ENCODE results near the gene SH3BGRL2.

SH3BGRL2 gene

DNA sequence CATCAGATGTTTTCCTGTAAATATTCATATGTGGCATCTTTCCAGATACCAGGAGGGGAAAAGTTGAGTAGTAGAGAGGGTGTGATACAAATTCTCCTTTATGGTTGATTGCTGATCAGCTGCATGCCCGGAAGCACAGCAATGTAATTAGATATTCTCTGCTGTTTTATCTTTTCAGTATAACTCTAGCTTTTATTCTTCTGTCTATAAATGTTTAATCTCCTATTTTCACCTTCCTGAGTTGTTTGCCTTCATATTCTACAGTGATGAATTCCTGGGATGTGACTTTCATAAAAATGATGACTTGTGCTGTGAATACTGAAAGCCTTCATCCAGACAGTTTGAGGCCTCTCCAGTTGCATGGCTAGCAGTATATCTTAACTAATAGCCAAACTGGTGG, 53.7 kb downstream of the SH3BGRL2 start:
- TF ChIP-seq ZNF274 (IDR thresholded peaks at IDR 0.05; ENCODE audit: low read depth, low read length): no peak
- H3K4me3 ChIP-seq (ENCODE audit: low read length): no peak overlapping the region

DNA sequence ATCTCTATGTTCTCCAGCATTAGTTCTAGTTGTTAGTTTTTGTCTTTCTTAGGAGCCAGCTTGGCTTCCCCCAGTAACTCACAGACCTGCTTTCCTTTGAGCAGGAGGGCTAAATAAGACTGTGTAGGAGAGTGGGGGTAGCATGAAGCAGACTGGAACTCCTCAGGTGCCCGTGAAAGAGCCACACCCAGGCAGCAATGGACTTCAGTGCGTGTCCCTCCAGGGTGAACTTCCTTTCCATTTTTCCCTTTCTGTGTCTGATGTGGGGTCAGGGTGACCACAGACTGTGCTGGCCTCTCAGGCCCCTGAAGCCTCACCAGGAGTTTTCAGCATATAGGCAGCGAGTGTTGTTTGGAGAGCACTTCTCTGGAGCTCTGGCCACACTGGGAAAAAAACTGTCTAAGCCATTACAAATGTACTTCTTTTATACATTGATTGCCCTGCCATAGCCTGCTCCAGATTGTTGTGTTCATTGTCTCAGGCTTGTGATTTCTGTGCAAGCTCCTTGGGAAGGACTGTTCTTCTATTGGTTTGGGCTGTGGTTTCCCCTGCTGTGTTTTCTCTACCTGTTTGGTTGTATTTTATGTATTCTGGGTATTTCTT, 55.7 kb downstream of the SH3BGRL2 start:
- TF ChIP-seq ZNF274 (IDR thresholded peaks at IDR 0.05; ENCODE audit: low read depth, low read length): no peak
- H3K4me3 ChIP-seq (ENCODE audit: low read length): no peak overlapping the region

DNA sequence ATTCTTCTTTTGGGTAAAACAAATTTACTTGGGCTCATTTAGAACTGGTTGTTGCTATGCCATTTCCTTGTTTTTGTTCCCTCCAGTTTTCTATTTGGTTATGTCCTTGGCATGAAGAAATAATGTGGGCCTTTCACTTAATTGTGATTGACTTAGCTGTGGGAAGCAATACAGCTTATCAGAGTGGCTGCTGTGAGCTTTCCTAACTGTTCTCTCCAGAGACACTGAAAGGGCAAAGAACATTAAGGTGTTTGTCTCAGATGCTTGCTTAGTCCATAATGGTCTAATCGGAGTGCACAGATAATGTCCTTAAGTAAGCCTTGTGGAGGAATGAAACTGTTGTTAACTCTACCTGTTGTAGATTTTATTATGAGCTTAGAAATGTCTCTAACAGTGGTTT, 56.6 kb downstream of the SH3BGRL2 start:
- H3K4me3 ChIP-seq (ENCODE audit: low read length): no peak overlapping the region
- TF ChIP-seq ZNF274 (IDR thresholded peaks at IDR 0.05; ENCODE audit: low read depth, low read length): no peak

DNA sequence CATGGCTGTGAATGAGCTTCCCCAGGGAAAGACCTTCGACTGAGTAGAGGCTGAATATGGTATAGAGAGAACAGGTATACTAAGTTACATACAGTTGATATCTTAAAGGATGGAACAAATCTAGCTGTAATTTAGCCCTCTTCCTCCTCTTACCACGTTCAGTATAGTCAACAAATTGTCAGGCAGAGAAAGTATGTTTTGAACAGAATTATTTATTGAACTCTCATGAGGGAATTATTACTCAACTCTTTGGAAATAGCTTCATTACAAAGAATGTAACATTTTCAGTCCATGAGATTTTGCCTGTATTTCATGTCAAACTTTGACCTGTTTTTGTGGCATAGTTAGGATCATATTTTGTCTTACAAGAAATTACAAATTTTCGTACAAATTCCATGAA, 63.0 kb downstream of the SH3BGRL2 start:
- H3K4me3 ChIP-seq (ENCODE audit: low read length): no peak overlapping the region
- no peak for TF ChIP-seq ZNF274 (IDR thresholded peaks at IDR 0.05; ENCODE audit: low read depth, low read length)

DNA sequence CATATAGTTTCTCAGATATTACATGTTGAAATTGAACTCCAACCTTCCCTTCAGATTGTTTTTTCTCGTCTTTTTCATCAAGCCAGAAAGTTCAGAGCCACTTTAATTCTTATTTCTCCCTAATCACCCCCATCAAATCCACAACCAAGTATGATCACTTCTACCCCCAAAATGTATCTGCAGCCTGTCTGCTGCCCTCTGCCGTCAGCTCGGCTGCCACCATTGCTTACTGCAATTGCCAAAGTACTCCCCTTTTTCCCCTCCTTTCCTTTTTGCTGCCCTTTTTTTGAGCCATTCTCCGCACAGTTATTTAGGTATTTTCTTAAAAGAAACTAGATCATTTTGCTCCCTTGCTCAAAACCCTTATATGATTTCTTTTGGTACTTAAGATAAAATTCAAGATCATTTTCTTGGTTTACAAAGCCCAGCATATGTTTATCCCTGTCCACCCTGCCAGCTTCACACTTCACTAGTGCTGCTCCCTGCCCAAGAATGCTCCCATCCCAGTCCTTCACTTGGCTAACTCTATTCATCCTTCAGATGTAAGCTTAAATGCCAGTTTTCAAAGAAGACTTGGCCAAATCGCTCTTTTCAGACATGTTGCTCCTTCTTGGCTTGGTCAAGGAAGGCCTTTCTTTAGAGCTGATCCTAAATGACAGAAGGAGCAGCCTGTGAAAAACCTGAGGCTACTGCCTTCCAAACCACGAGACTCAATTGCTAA, 63.7 kb downstream of the SH3BGRL2 start:
- H3K4me3 ChIP-seq (ENCODE audit: low read length): no peak overlapping the region
- TF ChIP-seq ZNF274 (IDR thresholded peaks at IDR 0.05; ENCODE audit: low read depth, low read length): no peak

DNA sequence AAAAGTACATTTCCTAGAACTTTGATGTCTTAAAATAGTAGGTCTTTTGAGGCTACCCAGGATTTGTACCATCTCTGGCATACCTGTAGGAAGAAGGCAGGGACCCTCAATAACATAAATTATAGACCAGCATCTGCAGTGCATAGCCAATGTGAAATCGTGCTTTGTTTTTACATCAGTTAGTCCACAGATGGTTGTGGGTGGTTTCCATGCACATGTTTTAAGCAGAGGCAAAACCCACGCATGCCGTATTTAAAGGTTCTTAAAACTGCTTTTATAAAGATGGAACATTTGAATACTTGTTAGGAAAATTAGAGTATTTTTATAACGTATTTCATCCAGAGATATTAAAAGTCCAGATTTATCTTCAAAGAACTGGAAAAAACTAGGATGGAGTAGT, 66.3 kb downstream of the SH3BGRL2 start:
- no peak overlapping the region for H3K4me3 ChIP-seq (ENCODE audit: low read length)
- no peak for TF ChIP-seq ZNF274 (IDR thresholded peaks at IDR 0.05; ENCODE audit: low read depth, low read length)

DNA sequence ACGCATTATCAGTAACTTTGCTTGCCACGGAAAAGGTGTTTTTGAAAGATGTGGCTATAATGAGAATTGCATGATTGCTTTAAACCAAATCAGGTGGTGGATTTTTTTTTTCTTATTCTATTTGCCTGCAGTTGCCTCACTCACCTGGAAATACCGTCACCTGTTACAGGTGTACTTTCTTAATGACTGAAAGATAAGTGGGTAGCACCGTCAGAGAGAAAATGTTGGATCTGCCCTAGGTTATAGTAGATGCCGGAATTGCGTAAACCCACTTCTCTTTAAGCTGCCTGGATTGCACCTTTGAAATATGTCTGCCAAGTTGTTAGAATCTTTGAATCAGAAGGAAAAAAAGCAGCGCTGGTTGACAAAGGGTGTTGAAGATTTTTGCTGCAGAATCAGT, 68.5 kb downstream of the SH3BGRL2 start:
- TF ChIP-seq ZNF274 (IDR thresholded peaks at IDR 0.05; ENCODE audit: low read depth, low read length): no peak
- H3K4me3 ChIP-seq (ENCODE audit: low read length): no peak overlapping the region

DNA sequence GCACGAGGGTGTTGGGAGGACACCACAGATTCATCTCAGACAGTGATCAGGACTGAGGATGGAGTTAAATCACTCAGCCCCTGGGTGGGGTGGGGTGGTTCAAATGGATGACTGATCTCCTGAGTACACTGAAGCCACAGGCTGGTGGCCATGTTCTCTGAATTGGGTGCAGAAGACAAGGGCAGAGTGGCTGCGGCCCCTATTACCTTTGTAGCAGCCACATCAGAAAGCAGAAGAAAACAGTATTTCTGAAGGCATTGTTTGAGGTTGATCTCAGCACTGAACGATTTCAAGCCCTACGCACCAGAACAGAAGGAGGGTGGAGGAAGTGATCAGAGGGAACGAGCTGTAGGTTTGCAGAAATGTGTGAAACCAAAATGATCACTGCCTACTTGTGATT, 71.6 kb downstream of the SH3BGRL2 start:
- no peak overlapping the region for H3K4me3 ChIP-seq (ENCODE audit: low read length)
- no peak for TF ChIP-seq ZNF274 (IDR thresholded peaks at IDR 0.05; ENCODE audit: low read depth, low read length)

DNA sequence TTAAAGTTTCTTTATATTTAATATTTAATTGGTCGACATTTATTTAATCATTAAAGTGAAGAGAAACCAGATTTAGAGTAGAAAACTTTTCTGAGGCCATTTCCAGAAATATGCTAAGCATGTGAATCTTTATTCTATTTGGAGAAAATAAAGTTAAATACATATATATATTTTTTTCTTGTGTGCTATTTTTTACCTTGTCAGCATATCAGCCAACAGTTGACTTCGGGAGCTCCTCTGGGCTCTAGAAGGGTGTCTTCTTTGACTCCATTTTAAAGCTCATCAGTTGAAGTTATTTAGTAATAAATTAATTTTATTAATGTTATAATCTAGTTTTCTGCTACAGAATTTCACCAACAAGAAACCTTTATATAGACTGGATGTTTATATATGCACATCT, 73.1 kb downstream of the SH3BGRL2 start:
- no peak for TF ChIP-seq ZNF274 (IDR thresholded peaks at IDR 0.05; ENCODE audit: low read depth, low read length)
- H3K4me3 ChIP-seq (ENCODE audit: low read length): no peak overlapping the region

DNA sequence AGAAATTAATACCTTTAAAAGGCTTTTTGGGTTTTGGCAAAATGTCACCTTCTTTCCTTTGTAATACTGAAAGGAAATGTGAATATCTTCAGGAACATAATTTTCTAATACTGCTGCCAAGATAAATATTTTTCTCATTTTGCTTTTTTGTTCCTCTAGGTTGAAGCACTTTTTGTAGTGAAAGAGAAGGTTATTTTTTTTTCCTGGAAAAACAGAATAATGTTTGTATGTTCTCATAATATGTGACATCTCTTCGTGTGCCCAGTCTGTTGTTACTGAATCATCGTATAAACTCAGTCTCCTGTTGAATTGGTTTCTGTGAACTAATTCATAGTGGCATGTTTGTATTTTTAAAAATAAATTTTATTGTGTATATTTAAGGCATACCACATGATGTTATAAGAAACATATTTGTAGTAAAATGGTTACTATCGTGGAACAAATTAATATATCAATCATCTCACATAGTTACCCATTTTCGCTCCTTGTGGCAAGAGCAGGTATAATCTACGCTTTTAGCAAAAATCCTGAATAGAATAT, 74.4 kb downstream of the SH3BGRL2 start:
- no peak for TF ChIP-seq ZNF274 (IDR thresholded peaks at IDR 0.05; ENCODE audit: low read depth, low read length)
- no peak overlapping the region for H3K4me3 ChIP-seq (ENCODE audit: low read length)

DNA sequence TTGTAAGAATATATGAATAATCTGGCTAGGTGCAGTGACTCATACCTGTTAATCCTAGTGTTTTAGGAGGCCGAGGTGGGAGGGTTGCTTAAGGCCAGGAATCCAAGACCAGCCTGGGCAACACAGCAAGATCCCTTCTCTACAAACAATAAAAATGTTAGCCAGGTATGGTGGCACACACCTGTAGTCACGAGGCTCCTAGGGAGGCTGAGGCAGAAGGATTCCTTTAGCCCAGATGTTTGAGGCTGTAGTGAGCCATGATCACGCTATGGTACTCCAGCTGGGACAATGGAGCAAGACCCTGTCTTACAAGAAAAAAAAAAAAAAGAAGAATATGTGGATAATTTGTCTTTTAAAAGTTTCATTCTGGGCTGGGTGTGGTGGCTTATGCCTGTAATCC, 75.4 kb downstream of the SH3BGRL2 start:
- no peak for TF ChIP-seq ZNF274 (IDR thresholded peaks at IDR 0.05; ENCODE audit: low read depth, low read length)
- H3K4me3 ChIP-seq (ENCODE audit: low read length): no peak overlapping the region

DNA sequence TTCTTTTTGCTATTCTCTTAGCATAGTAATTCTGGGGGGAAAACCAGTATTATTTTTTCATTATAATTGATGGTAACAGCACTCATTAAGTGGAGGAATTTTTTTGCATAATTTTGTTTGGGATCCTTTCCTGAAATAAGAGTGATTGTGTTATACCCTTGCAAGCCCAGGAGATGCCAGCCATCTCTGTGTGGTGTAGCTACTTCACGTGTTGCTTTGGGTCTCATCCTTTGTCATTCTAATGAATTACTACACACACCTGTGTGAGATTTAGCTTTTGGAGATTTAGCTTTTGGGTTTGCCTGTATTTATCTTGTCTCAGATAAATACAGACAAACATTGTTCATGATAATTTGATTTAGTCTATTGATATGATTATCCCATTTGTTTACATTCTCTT, 76.5 kb downstream of the SH3BGRL2 start:
- H3K4me3 ChIP-seq (ENCODE audit: low read length): no peak overlapping the region
- TF ChIP-seq ZNF274 (IDR thresholded peaks at IDR 0.05; ENCODE audit: low read depth, low read length): no peak

DNA sequence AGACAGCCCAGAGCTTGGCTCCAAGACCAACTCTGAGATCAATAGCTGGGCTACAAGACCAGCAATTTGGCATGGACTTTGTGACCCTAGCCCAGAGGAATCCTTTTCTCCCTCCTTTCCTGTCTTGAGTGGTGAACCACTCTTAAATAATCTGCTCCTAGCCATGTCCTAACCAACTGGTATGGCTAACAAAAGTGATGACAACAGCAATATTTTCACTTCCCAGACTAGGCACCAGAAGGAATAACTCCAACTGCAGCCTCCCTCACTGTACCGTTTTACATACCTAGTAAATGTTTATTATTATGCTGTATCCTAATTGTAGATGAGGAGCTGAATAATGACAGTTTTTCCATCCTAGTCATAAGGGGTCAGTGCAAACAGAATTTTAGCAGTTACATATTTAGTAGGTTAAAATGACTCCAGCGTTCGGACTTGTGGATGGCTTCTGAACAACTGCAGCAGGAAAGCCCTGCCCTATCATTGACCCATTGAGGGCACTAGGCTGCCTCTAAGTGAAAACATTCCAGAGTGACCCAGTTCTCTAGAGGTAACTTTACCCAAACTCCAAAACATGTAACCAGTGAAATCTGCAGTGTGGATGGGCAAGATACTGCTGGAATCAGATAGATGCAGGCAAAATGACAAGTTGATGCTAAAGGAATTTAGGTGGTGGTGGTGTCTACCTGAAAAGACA, 77.1 kb downstream of the SH3BGRL2 start:
- no peak for TF ChIP-seq ZNF274 (IDR thresholded peaks at IDR 0.05; ENCODE audit: low read depth, low read length)
- H3K4me3 ChIP-seq (ENCODE audit: low read length): no peak overlapping the region

DNA sequence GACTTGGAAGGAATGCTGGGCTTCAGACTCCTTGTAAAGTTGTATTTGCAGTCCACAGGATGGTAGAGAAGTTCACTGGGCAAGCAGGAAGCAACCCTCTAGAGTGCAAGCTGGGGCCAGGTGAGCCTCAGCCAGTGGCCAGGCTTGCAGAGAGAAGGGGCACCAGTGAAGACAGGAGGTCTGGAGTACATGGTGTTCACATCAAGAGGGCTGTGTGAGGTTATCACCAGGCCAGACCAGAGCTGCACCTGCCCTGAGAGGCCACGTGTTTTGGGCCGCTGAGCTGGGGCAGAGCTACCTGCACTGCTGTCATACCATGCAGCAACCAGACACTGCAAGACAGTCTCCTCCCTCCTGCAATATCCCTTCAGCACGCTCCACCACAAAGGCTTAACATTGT, 79.0 kb downstream of the SH3BGRL2 start:
- H3K4me3 ChIP-seq (ENCODE audit: low read length): no peak overlapping the region
- TF ChIP-seq ZNF274 (IDR thresholded peaks at IDR 0.05; ENCODE audit: low read depth, low read length): no peak

DNA sequence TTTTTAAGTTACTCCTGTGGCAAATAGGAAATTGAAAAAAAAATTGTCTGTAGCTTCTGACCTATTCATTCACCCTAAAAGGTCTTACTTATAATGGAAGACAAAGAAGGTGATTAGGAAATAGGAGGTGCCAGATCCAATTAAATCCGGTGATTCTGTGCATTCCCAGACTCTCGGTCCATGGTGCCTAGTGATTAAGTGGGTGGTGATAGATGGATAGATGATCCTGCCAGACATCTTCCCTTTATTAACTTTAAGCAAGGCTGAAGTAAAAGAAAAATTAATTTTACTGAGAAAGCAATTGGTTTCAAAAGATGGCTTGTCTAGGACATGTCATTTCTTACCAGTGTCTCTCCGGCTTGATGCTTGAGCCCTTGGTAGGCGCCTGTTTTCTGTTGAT, 80.0 kb downstream of the SH3BGRL2 start:
- no peak overlapping the region for H3K4me3 ChIP-seq (ENCODE audit: low read length)
- no peak for TF ChIP-seq ZNF274 (IDR thresholded peaks at IDR 0.05; ENCODE audit: low read depth, low read length)
